ENCODE data around the gene CNOT3.

CNOT3 gene

GRCh38 chr19:54149021-54149812 lies 11.7 kb downstream of the CNOT3 start:
- no peak for DNase-seq (ENCODE audit: low spot score)

- no peak for DNase-seq (ENCODE audit: low spot score)
Measured at GRCh38 chr19:54151362-54152035, 13.9 kb downstream of the CNOT3 start.

- no peak for DNase-seq (ENCODE audit: low spot score)
Measured at GRCh38 chr19:54152267-54152666, 14.7 kb downstream of the CNOT3 start.

GRCh38 chr19:54152878-54153524 lies 15.4 kb downstream of the CNOT3 start:
- no peak for DNase-seq (ENCODE audit: low spot score)

GRCh38 chr19:54153731-54154326 lies 16.3 kb downstream of the CNOT3 start:
- DNase-seq (ENCODE audit: low spot score): no peak

- no peak for DNase-seq (ENCODE audit: low spot score)
Measured at GRCh38 chr19:54154603-54155345, 17.2 kb downstream of the CNOT3 start.

GRCh38 chr19:54155694-54156093 lies 18.1 kb downstream of the CNOT3 start:
- DNase-seq (ENCODE audit: low spot score): no peak

- DNase-seq (ENCODE audit: low spot score): no peak
Measured at GRCh38 chr19:54156490-54156889, 18.9 kb downstream of the CNOT3 start.

- no peak for DNase-seq (ENCODE audit: low spot score)
Measured at GRCh38 chr19:54156953-54157352, 19.4 kb downstream of the CNOT3 start.

- peak; percentile 47 for DNase-seq (ENCODE audit: low spot score)
Measured at GRCh38 chr19:54158812-54159351, 21.3 kb downstream of the CNOT3 start.

GRCh38 chr19:54159352-54160181 lies 22.0 kb downstream of the CNOT3 start, which contains the start of gene LENG1:
Gene LENG1 (minus strand): TSS chr19:54159721. CDS start chr19:54159695, 26 bp downstream.
- DNase-seq (ENCODE audit: low spot score): peak; percentile 99

- no peak for DNase-seq (ENCODE audit: low spot score)
Measured at GRCh38 chr19:54160182-54160811, 22.7 kb downstream of the CNOT3 start.

- no peak for DNase-seq (ENCODE audit: low spot score)
Measured at GRCh38 chr19:54160854-54161253, 23.3 kb downstream of the CNOT3 start.

- DNase-seq (ENCODE audit: low spot score): peak; percentile 91
Measured at GRCh38 chr19:54162241-54162805, 24.8 kb downstream of the CNOT3 start.

- no peak for DNase-seq (ENCODE audit: low spot score)
Measured at GRCh38 chr19:54162884-54163283, 25.3 kb downstream of the CNOT3 start.

- DNase-seq (ENCODE audit: low spot score): no peak
Measured at GRCh38 chr19:54164369-54165068, 27.0 kb downstream of the CNOT3 start.

GRCh38 chr19:54165222-54165621 lies 27.7 kb downstream of the CNOT3 start:
- DNase-seq (ENCODE audit: low spot score): no peak

GRCh38 chr19:54168174-54168917 lies 30.8 kb downstream of the CNOT3 start:
- peak; percentile 87 for DNase-seq (ENCODE audit: low spot score)
